ENCODE results near the gene B3GNT9. TPM values are rescaled to one million over a fixed set of nuclear protein-coding genes. Genes with fewer than 3 reads are reported as not detected.

Gene B3GNT9
- total and polyA plus RNA-seq, 11 donors = 6.4 to 17.5 (median 11.9) TPM

GRCh38 chr16:67148656-67149275 lies 2.0 kb downstream of the B3GNT9 start:
- Histone ChIP-seq H3K27ac (no peak overlapping the region), H3K27me3 (peaks cover 0 to 17% (median 0%) of the 10 kb centered on the region in 9 donors), H3K36me3 (peaks cover 0 to 56% (median 46%) of the 10 kb centered on the region in 9 donors), H3K4me3 (no peak overlapping the region), H3K9me3 (no peaks in the 10 kb centered on the region), H3K4me1 (peaks cover 0 to 16% (median 7%) of the 10 kb centered on the region in 12 donors)
- TF ChIP-seq POLR2A (IDR thresholded peaks at IDR 0.05) = no peak
- no peak for TF ChIP-seq CTCF (IDR thresholded peaks at IDR 0.05)
- intact Hi-C loops (cut with DNase I) = no loop called here
- ATAC-seq (no peak), DNase-seq (no peak)
- WGBS, 4 donors = 89 to 98% (median 94%) methylated on average over 4 to 11 of the region's 11 CpGs

GRCh38 chr16:67148221-67148620 lies 2.6 kb downstream of the B3GNT9 start:
- H3K4me1 ChIP-seq = peaks cover 0 to 16% (median 7%) of the 10 kb centered on the region in 12 donors
- peaks cover 0 to 17% (median 0%) of the 10 kb centered on the region in 9 donors for H3K27me3 ChIP-seq
- H3K4me3 ChIP-seq = no peak overlapping the region
- no peaks in the 10 kb centered on the region for H3K9me3 ChIP-seq
- DNase-seq (no peak), ATAC-seq (no peak)
- no peak overlapping the region for H3K27ac ChIP-seq
- TF ChIP-seq POLR2A (IDR thresholded peaks at IDR 0.05) (no peak), CTCF (IDR thresholded peaks at IDR 0.05) (no peak)
- WGBS, 4 donors = 82 to 96% (median 93%) methylated on average over 2 of the region's 2 CpGs
- peaks cover 0 to 61% (median 52%) of the 10 kb centered on the region in 9 donors for H3K36me3 ChIP-seq
- intact Hi-C loops (cut with DNase I) = no loop called here

GRCh38 chr16:67147437-67148140 lies 3.2 kb downstream of the B3GNT9 start:
- intact Hi-C loops (cut with DNase I) = no loop called here
- ATAC-seq (no peak), DNase-seq (no peak)
- no peak for TF ChIP-seq POLR2A (IDR thresholded peaks at IDR 0.05)
- 89 to 96% (median 94%) methylated on average over 4 of the region's 4 CpGs for WGBS, 4 donors
- Histone ChIP-seq H3K9me3 (no peaks in the 10 kb centered on the region), H3K27ac (no peak overlapping the region), H3K4me1 (peaks cover 0 to 16% (median 7%) of the 10 kb centered on the region in 12 donors), H3K27me3 (peaks cover 0 to 17% (median 0%) of the 10 kb centered on the region in 9 donors), H3K4me3 (no peak overlapping the region), H3K36me3 (peaks cover 0 to 68% (median 58%) of the 10 kb centered on the region in 9 donors)

- Histone ChIP-seq H3K4me3 (no peak overlapping the region), H3K27me3 (peaks cover 0 to 17% (median 0%) of the 10 kb centered on the region in 9 donors), H3K36me3 (peaks cover 0 to 76% (median 67%) of the 10 kb centered on the region in 9 donors), H3K27ac (no peak overlapping the region), H3K4me1 (peaks cover 0 to 16% (median 7%) of the 10 kb centered on the region in 12 donors), H3K9me3 (no peaks in the 10 kb centered on the region)
- 80 to 91% (median 88%) methylated on average over 6 to 7 of the region's 7 CpGs for WGBS, 4 donors
- no peak for TF ChIP-seq CTCF (IDR thresholded peaks at IDR 0.05)
- no peak for TF ChIP-seq POLR2A (IDR thresholded peaks at IDR 0.05)
- intact Hi-C loops (cut with DNase I) = no loop called here
- ATAC-seq = no peak
- DNase-seq = no peak
Measured at GRCh38 chr16:67146523-67147357, 4.1 kb downstream of the B3GNT9 start.

Measured in heart left ventricle (tissue), 16 donors.